ENCODE data around the gene HYAL2. TPM values are rescaled to one million over a fixed set of nuclear protein-coding genes. Genes with fewer than 3 reads are reported as not detected.
"Not testable (repeated sequence)": the region's sequence is repeated elsewhere in the genome, so short reads cannot be mapped to it uniquely, and the experiment has no call there.

HYAL2 gene
- total RNA-seq, 2 donors from 2014 or later: 53.4 to 103 TPM

GRCh38 chr3:50279255-50280016 lies 43.1 kb downstream of the HYAL2 start:
- intact Hi-C loops (cut with DNase I): no loop called here
- peak in 1 of 2 donors; percentile 3 for ATAC-seq
- no peak for DNase-seq

- ATAC-seq (peak; percentile 73 to 86), DNase-seq (no peak)
- intact Hi-C loops (cut with DNase I): no loop called here
These were observed 43.7 kb downstream of the HYAL2 start, which contains the start of gene LSMEM2 for GRCh38 chr3:50278880-50279224. Gene LSMEM2, plus strand, starts transcription at chr3:50279087. Its CDS starts 27 bp downstream, at chr3:50279114.

GRCh38 chr3:50278123-50278879 lies 44.2 kb downstream of the HYAL2 start:
- intact Hi-C loops (cut with DNase I): no loop called here
- DNase-seq (no peak), ATAC-seq (peak; percentile 1 to 4)

DNA sequence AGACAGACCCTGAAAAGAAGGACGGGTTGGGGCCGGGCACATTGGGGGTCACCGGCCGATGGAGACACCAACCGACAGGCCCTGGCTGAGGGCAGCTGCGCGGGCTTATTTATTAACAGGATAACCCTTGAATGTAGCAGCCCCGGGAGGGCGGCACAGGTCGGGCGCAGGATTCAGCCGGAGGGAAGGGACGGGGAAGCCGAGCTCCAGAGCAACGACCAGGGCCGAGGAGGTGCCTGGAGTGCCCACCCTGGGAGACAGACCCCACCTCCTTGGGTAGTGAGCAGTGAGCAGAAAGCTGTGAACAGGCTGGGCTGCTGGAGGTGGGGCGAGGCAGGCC lies 45.8 kb downstream of the HYAL2 start:
- intact Hi-C loops (cut with DNase I): no loop called here
- DNase-seq: no peak
- ATAC-seq: no peak

DNA sequence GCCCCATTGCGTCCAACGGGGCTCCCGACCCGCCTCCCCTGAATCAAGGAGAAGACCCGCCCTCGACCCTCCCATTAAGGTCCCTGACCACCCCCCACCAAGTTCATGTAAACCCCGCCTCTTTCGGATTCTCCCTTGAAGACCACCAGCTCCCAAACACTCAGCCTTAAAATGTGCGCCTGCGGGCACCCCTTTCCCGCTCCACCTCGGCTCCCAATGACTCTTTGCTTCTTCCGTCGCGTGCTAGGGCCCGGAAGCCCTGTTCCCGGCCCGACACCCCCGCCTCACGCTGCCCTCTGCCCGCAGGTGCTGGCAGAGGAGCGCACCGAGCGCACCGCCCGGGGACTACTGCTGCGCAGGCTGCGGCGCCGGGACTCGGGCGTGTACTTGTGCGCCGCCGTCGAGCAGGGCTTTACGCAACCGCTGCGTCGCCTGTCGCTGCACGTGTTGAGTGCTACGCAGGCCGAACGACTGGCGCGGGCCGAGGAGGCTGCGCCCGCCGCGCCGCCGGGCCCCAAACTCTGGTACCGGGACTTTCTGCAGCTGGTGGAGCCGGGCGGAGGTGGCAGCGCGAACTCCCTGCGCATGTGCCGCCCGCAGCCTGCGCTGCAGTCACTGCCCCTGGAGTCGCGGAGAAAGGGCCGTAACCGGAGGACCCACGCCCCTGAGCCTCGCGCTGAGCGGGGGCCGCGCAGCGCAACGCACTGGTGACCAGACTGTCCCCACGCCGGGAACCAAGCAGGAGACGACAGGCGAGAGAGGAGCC lies 46.4 kb downstream of the HYAL2 start:
- intact Hi-C loops (cut with DNase I): loop anchor here in 1 of 2 donors (2.0 kb wide), 1 partner anchor 49 kb away; no protein-coding TSS in a partner anchor
- DNase-seq: no peak
- no peak for ATAC-seq

DNA sequence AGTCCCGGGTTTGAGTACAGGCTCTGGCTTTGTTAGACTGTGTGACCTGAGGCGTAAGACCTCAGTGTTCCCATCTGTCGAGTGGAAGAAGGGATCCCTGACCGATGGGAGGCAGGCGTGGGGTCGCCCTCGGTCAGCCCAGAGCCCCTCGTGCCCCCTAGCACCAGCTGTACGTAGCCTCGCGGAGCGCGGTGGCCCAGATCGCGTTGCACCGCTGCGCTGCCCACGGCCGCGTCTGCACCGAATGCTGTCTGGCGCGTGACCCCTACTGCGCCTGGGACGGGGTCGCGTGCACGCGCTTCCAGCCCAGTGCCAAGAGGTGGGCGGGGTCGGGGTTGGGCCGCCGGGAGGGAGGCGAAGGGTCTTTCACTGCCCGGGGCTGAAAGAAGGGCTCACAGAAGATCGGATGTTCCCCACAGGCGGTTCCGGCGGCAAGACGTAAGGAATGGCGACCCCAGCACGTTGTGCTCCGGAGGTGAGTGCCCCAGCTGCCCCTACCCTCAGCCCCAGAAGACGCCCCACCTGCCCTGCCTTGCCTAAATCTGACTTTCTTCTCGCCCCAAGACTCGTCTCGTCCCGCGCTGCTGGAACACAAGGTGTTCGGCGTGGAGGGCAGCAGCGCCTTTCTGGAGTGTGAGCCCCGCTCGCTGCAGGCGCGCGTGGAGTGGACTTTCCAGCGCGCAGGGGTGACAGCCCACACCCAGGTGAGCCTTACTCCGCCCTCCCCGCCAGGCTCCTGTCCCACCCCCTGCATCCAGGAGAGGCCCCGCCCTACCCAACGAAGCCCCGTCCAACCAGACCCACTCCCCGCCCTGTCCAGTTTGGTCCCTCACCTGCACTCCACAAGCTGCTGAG lies 47.2 kb downstream of the HYAL2 start:
- DNase-seq (no peak), ATAC-seq (no peak)
- intact Hi-C loops (cut with DNase I): loop anchor here in 1 of 2 donors (2.0 kb wide), 1 partner anchor 49 kb away; no protein-coding TSS in a partner anchor

GRCh38 chr3:50274371-50275104 lies 48.0 kb downstream of the HYAL2 start:
- peak; percentile 4 to 8 for ATAC-seq
- intact Hi-C loops (cut with DNase I): loop anchor here (2.0 to 5.0 kb wide), 4 partner anchors 48 to 152 kb away; partner anchors contain the start of genes GNAT1 (in 1 of the 2) and TUSC2 (in 1 of the 2)
- DNase-seq: peak; percentile 69

- DNase-seq (no peak), ATAC-seq (no peak)
- intact Hi-C loops (cut with DNase I): loop anchor here (2.0 to 5.0 kb wide), 5 partner anchors 47 to 151 kb away; partner anchors contain the start of genes GNAT1 (in 1 of the 2) and TUSC2 (in 1 of the 2)
These were observed 48.9 kb downstream of the HYAL2 start for GRCh38 chr3:50273689-50274065.

DNA sequence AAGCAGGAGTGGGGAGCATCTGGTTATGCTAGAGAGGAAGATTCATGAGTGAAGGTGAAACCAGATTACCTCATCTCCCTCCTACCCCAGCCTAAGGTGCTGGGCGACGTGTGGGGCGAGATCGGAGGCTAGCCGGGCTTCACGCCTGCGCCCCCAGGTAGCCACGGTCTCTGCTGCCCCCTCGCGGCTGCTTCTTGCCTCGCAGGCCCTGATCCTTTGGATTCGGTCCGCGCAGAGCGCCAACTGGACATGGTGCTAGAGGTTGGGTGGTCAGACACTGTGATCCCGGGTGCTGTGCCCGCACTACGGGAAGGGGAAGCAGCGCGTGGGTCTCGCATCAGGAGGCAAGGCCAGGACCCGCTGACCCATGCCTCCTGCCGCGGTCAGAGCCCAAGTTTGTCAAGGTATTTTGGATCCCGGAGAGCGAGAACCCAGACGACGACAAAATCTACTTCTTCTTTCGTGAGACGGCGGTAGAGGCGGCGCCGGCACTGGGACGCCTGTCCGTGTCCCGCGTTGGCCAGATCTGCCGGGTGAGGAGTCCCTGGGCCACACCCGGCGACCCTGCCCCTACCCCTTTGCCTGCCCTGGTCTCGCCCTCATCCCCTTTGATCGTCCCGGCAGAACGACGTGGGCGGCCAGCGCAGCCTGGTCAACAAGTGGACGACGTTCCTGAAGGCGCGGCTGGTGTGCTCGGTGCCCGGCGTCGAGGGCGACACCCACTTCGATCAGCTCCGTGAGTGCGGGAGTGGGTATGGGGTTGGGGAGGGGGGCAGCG lies 49.4 kb downstream of the HYAL2 start:
- intact Hi-C loops (cut with DNase I): loop anchor here (2.0 to 5.0 kb wide), 5 partner anchors 46 to 151 kb away; partner anchors contain the start of genes GNAT1 (in 1 of the 2) and TUSC2 (in 1 of the 2)
- DNase-seq (peak; percentile 86), ATAC-seq (peak; percentile 60 to 62)

DNA sequence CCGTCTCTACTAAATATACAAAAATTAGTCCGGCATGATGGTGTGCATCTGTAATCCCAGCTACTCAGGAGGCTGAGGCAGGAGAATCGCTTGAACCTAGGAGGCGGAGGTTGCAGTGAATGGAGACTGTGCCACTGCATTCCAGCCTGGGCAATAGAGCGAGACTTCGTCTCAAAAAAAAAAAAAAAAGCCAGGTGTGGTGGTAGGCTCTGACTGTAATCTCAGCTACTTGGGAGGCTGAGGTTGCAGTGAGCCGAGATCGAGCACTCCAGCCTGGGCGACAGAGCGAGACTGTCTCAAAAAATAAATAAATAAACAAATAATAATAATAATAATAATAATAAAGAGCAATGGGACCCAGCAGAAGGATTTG lies 50.0 kb downstream of the HYAL2 start:
- intact Hi-C loops (cut with DNase I): loop anchor here (2.0 to 5.0 kb wide), 5 partner anchors 46 to 150 kb away; partner anchors contain the start of genes GNAT1 (in 1 of the 2) and TUSC2 (in 1 of the 2)
- not testable (repeated sequence) for DNase-seq, ATAC-seq

DNA sequence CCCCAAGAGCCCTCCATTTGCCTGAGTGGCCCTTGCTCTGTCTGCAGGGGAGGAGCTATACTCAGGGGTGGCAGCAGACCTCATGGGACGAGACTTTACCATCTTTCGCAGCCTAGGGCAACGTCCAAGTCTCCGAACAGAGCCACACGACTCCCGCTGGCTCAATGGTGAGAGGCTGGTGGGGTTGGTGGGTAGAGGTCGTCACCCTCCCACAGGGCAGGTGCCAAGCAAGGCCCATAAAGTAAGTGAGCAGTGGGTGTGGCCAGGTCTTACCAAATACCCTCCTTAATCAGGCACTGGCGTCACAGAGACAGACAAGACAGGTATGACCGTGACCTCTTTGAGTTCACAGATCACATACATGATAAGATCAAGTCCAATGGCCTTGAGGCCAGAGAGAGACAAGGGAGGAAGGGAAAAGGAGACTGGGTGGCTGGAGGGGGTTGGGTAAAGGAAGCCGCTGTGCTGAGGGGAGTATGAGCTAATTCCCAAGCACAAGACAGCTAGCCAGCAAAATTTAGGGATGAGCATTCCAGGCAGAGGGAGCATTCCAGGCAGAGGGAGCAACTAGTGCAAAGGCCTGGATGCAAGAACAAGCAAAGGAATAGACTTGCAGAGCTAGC lies 51.1 kb downstream of the HYAL2 start:
- DNase-seq: no peak
- ATAC-seq: no peak
- intact Hi-C loops (cut with DNase I): loop anchor here (5.0 kb wide), 3 partner anchors 56 to 149 kb away; partner anchors contain the start of genes GNAT1 (in 1 of the 2) and TUSC2 (in 1 of the 2)

DNA sequence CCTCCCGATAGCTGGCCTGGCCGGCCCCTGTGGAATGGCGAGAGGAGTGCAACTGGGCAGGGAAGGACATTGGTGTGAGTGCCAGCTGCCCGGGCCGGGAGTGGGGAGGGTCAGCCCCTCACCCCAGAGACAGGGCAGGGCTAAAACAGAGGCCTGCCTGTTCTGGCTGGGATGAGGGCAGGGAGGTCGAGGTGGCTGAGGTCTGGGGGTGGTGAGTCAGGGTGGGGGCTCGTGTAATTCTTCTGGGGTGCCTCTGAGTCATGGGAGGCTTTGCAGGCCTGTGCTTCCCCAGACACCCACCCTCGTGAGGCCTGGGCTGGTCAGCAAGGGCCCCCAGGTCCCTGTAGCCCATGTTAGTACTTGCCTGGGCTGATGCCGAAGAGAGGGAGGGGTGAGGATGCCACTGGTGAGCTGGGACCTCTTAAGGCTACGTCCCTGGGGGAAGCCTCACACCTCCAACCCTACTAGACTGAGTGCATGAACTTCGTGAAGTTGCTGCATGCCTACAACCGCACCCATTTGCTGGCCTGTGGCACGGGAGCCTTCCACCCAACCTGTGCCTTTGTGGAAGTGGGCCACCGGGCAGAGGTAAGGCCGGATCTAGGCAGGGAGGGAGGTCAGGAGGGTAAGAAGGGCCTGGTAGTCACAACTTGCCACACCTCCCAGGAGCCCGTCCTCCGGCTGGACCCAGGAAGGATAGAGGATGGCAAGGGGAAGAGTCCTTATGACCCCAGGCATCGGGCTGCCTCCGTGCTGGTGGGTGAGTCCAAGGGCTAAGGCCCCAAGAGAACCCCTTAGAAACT lies 51.9 kb downstream of the HYAL2 start:
- no peak for ATAC-seq
- no peak for DNase-seq
- intact Hi-C loops (cut with DNase I): loop anchor here (5.0 kb wide), 3 partner anchors 57 to 148 kb away; partner anchors contain the start of genes GNAT1 (in 1 of the 2) and TUSC2 (in 1 of the 2)

GRCh38 chr3:50269977-50270413 lies 52.5 kb downstream of the HYAL2 start:
- intact Hi-C loops (cut with DNase I): loop anchor here (5.0 kb wide), 3 partner anchors 57 to 148 kb away; partner anchors contain the start of genes GNAT1 (in 1 of the 2) and TUSC2 (in 1 of the 2)
- no peak for DNase-seq
- no peak for ATAC-seq

DNA sequence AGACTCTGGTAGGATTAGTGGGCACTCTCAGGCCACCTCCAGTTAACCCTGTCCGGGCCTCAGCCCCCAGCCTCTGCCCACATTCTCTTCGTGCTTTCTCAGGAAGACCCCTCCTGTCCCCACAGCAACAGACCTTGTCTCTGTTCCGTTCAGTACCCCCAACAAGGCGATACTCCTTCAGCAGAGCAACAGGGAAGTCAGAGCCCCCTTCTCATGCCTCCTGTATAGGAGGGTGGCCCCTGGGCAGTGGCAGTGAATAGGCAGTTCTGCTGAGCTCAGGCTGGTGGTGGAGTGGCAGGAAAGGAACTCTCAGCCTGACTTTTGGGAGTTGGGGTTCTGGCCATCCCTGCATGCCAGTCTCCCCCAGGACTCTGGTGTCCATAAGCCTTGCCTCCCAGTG lies 53.1 kb downstream of the HYAL2 start:
- no peak for ATAC-seq
- no peak for DNase-seq
- intact Hi-C loops (cut with DNase I): no loop called here

- DNase-seq (peak; percentile 65), ATAC-seq (peak; percentile 15 to 21)
- intact Hi-C loops (cut with DNase I): no loop called here
These were observed 53.7 kb downstream of the HYAL2 start, which contains the start of gene SEMA3B for GRCh38 chr3:50268703-50269451. Gene SEMA3B, plus strand, starts transcription at chr3:50269147. Its CDS starts 94 bp downstream, at chr3:50269241.

Data from left cardiac atrium (tissue), 4 donors.